WERI-Rb-1 (cell line): ENCODE measurements around the gene IRF3.

Source experiments
- DNase-seq: peaks from one replicate; pipeline ENCODE4 v3.0.0-alpha.2; 2020
- H3K27ac ChIP-seq: fragments of 250-450 bp; sonication (Bioruptor Pico); 2 replicates; pipeline ENCODE4 v1.5.1; 2020; ENCODE audit warnings: mild to moderate bottlenecking, moderate library complexity
- H3K27me3 ChIP-seq: fragments of 250-450 bp; sonication (Bioruptor Pico); 2 replicates; pipeline ENCODE4 v1.5.1; 2021; ENCODE audit warnings: mild to moderate bottlenecking, low read depth, moderate library complexity; ENCODE audit not compliant: insufficient read depth, severe bottlenecking
- H3K36me3 ChIP-seq: fragments of 250-450 bp; sonication (Bioruptor Pico); 2 replicates; pipeline ENCODE4 v1.5.1; 2020; ENCODE audit warnings: mild to moderate bottlenecking, moderate library complexity
- H3K4me3 ChIP-seq: 2 replicates; pipeline ENCODE4 v1.5.1; 2011; ENCODE audit warnings: low read depth, mild to moderate bottlenecking, control low read depth, low read length
- H3K9me3 ChIP-seq: fragments of 250-450 bp; sonication (Bioruptor Pico); 2 replicates; pipeline ENCODE4 v1.5.1; 2021; ENCODE audit warnings: mild to moderate bottlenecking, moderate library complexity; ENCODE audit not compliant: severe bottlenecking
- TF ChIP-seq, protein P1 (sequence below): IDR thresholded peaks from 2 replicates; pipeline ENCODE4 v1.5.1; 2011; ENCODE audit warnings: low read depth, mild to moderate bottlenecking, control low read depth, inconsistent platforms, low read length

IRF3 gene

DNA sequence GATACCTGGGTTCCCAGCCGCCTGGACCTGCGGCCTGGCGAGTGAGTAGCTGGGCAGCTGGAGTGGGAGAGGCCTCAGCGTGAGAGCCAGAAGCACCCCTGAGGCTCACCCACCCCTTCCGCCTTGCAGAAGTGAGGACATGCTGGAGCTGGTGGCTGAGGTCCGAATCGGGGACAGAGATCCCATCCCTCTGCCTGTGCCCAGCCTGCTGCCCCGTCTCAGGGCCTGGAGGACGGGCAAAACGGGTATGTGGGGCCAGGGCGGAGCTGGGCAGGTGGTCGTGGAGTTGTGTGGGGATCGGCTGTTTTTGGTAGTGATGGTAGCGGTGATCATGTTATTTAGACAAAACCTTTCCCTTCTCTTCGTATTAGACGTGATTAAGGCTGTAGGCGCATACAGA lies 19.1 kb downstream of the IRF3 start:
- H3K4me3 ChIP-seq: no peak overlapping the region
- H3K27ac ChIP-seq: no peak overlapping the region
- TF ChIP-seq, protein P1, sequence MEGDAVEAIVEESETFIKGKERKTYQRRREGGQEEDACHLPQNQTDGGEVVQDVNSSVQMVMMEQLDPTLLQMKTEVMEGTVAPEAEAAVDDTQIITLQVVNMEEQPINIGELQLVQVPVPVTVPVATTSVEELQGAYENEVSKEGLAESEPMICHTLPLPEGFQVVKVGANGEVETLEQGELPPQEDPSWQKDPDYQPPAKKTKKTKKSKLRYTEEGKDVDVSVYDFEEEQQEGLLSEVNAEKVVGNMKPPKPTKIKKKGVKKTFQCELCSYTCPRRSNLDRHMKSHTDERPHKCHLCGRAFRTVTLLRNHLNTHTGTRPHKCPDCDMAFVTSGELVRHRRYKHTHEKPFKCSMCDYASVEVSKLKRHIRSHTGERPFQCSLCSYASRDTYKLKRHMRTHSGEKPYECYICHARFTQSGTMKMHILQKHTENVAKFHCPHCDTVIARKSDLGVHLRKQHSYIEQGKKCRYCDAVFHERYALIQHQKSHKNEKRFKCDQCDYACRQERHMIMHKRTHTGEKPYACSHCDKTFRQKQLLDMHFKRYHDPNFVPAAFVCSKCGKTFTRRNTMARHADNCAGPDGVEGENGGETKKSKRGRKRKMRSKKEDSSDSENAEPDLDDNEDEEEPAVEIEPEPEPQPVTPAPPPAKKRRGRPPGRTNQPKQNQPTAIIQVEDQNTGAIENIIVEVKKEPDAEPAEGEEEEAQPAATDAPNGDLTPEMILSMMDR: no peak
- DNase-seq: no peak
- no peaks in the 10 kb centered on the region for H3K9me3 ChIP-seq
- H3K36me3 ChIP-seq: peaks cover 44% of the 10 kb centered on the region
- no peaks in the 10 kb centered on the region for H3K27me3 ChIP-seq

DNA sequence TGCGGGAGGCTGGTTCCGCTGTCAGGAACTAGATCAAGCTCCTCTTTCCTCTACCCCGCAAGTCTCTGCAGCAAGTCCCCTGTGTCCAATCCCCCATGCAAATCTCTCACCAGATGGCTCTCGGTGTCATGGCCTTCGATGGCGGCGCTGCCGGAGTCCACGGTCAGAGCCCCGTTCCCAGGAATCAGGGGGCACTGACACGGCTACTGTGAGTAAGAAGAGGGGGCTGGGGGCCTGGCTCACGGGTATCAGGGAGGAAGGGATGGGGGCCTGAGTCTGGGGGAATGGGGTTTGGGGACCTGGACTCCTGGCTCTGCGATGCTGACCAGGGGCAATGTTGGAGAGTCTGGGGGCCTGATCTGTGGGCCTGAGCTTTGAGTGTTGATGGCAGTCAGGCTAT lies 19.7 kb downstream of the IRF3 start:
- no peak overlapping the region for H3K4me3 ChIP-seq
- TF ChIP-seq, protein P1: no peak
- H3K36me3 ChIP-seq: peaks cover 44% of the 10 kb centered on the region
- no peaks in the 10 kb centered on the region for H3K27me3 ChIP-seq
- DNase-seq: no peak
- no peaks in the 10 kb centered on the region for H3K9me3 ChIP-seq
- no peak overlapping the region for H3K27ac ChIP-seq

DNA sequence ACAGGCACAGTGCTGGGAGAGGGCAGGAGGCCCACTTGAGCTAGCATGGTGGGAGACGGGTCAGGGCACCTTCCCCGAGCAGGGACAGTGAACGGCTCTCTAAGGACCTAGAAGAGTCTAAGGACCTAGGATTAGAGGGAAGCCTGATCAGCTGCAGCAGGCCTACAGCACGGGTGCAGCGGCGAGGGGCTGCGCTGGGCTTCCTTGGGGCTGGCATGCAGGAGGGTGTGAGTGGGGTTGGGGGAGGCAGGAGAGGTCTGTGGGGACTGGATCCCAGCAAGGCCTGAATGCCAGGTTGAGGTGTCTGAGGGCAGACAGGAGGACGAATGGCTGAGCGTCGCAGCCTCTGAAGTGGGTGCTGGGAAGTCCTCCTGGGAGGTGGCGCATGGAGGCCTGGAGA lies 20.1 kb downstream of the IRF3 start:
- no peak for DNase-seq
- Histone ChIP-seq H3K36me3 (peaks cover 44% of the 10 kb centered on the region), H3K9me3 (no peaks in the 10 kb centered on the region), H3K27ac (no peak overlapping the region), H3K27me3 (no peaks in the 10 kb centered on the region), H3K4me3 (no peak overlapping the region)
- TF ChIP-seq, protein P1: no peak

DNA sequence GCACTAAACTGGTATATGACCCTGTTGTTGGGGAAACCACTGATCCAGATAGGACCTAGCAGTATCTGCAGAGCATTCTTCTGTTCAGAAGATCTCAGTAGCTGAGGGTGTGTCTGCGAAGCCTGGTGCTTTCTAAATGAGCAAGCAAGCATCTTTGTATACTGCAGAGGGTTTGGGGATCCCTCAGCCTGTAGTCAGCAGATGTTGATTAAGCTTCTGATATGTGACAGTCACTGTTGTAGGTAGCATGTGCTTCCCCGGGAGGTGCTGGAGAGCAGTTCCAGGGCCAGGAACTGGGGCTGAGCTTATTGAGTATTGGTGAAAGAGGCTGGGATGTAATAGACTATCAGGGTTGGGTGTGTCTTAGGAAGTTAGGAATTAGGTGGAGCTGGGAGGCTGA lies 22.2 kb downstream of the IRF3 start:
- H3K27ac ChIP-seq: no peak overlapping the region
- peaks cover 23% of the 10 kb centered on the region for H3K36me3 ChIP-seq
- TF ChIP-seq, protein P1: no peak
- H3K27me3 ChIP-seq: no peaks in the 10 kb centered on the region
- H3K9me3 ChIP-seq: no peaks in the 10 kb centered on the region
- no peak for DNase-seq
- no peak overlapping the region for H3K4me3 ChIP-seq

DNA sequence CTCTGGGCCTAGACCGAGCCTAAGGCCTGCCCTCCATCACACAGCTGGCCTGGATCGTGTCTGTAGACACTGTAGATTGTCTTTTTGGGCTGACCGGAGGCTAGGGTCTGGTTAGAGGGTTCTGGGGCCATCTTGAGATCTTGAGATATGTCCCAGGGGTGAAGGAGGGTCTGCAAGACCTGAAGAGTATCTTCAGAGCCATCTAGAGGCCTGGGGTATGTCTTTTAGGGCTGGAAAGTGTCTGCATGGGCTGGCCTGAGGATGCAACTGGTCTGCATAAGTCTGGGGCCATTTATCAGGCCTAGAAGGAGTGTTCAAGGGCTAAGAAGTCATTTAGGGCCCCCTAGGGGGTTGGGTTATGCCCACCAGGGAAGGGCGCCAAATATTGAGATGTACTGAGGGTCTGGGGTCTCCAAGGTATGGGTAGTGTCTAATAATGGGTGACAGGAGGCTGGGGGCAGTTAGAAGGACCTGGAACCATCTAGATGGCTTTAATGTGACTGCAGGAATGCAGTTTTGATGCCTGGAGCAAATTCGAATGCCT lies 23.1 kb downstream of the IRF3 start:
- H3K27ac ChIP-seq: peak overlapping the region; percentile 90
- H3K9me3 ChIP-seq: no peaks in the 10 kb centered on the region
- peak overlapping the region; percentile 94 for H3K4me3 ChIP-seq
- no peaks in the 10 kb centered on the region for H3K27me3 ChIP-seq
- TF ChIP-seq, protein P1: no peak
- H3K36me3 ChIP-seq: peaks cover 17% of the 10 kb centered on the region
- no peak for DNase-seq
